Measurements from ENCODE around the gene LIPC.

The LIPC gene

DNA sequence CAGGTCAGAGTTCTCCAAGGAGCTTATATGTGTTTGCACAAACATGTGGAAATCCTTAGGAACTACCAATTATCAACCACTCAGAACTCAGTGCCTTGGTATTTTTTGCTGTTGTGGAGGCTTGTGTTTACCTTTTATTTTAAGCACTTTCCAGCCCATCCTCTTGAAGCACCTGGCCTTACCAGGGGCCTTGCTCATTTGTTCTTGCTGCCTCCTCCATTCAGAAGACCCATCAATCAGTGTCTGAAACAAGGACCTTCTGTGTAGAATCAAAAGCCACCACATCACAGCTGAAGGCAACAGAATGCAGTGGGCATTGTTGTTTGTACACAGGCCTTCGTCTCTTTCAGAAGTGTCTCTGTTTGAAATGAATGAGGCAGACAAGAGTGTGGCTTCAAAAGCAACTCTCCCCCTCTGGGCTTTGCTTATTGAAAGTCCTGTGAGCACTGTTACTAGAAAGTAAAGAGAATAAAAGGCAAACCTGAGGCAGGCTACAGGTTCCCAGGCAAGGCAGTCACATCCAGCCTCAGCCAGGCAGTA lies 24.5 kb upstream of the LIPC start:
- Histone ChIP-seq H3K36me3 (ENCODE audit: low read length) (no peaks in the 10 kb centered on the region), H3F3A (ENCODE audit: insufficient read depth) (no peaks in the 10 kb centered on the region), H2AFZ (ENCODE audit: low read depth, low read length, severe bottlenecking) (no peak overlapping the region), H3K79me2 (ENCODE audit: insufficient read depth, low read length) (no peaks in the 10 kb centered on the region), H3K27me3 (ENCODE audit: low read length) (no peaks in the 10 kb centered on the region), H3K9me2 (replicated peaks; ENCODE audit: insufficient read depth, low read length) (no peaks in the 10 kb centered on the region), H3K9ac (ENCODE audit: low read length) (no peak overlapping the region), H3K9me3 (ENCODE audit: insufficient read depth, low read length) (no peaks in the 10 kb centered on the region), H4K20me1 (ENCODE audit: low read depth, low read length) (no peaks in the 10 kb centered on the region), H3K27ac (ENCODE audit: low read depth, low read length) (no peak overlapping the region), H3K4me3 (ENCODE audit: insufficient read depth, low read length, poor library complexity, severe bottlenecking) (no peak overlapping the region), H3K4me2 (ENCODE audit: low read depth, low read length, poor library complexity, severe bottlenecking) (no peak overlapping the region)
- TF ChIP-seq EZH2phosphoT487 (conservative IDR thresholded peaks at IDR 0.05; ENCODE audit: low read length) = no peak
- TF ChIP-seq, protein P1, sequence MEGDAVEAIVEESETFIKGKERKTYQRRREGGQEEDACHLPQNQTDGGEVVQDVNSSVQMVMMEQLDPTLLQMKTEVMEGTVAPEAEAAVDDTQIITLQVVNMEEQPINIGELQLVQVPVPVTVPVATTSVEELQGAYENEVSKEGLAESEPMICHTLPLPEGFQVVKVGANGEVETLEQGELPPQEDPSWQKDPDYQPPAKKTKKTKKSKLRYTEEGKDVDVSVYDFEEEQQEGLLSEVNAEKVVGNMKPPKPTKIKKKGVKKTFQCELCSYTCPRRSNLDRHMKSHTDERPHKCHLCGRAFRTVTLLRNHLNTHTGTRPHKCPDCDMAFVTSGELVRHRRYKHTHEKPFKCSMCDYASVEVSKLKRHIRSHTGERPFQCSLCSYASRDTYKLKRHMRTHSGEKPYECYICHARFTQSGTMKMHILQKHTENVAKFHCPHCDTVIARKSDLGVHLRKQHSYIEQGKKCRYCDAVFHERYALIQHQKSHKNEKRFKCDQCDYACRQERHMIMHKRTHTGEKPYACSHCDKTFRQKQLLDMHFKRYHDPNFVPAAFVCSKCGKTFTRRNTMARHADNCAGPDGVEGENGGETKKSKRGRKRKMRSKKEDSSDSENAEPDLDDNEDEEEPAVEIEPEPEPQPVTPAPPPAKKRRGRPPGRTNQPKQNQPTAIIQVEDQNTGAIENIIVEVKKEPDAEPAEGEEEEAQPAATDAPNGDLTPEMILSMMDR (IDR thresholded peaks at IDR 0.05; ENCODE audit: insufficient read depth, low read length, poor library complexity, severe bottlenecking) = no peak

DNA sequence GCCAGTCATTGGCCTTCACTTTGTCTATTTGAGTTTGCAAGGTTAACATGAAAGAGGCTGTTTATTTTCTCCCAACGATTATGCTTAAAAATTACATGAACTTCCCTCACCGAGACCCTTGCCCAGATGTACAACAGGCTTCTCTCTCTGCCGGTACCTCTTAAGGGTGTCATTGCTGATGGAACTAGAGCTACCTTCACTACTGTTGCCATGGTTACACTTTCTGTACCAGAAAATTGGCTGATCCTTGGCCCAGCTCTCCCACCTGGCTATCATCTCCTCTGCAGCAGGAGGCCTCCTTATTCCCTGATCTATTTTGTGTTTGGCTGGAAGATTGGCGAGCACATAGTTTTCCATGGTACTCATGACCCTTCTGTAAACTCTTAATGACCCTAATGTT lies 24.0 kb upstream of the LIPC start:
- TF ChIP-seq, protein P1 (IDR thresholded peaks at IDR 0.05; ENCODE audit: insufficient read depth, low read length, poor library complexity, severe bottlenecking) = no peak
- TF ChIP-seq EZH2phosphoT487 (conservative IDR thresholded peaks at IDR 0.05; ENCODE audit: low read length) = no peak
- Histone ChIP-seq H3K79me2 (ENCODE audit: insufficient read depth, low read length) (no peaks in the 10 kb centered on the region), H3K27me3 (ENCODE audit: low read length) (no peaks in the 10 kb centered on the region), H3K9me2 (replicated peaks; ENCODE audit: insufficient read depth, low read length) (no peaks in the 10 kb centered on the region), H4K20me1 (ENCODE audit: low read depth, low read length) (no peaks in the 10 kb centered on the region), H3K4me3 (ENCODE audit: insufficient read depth, low read length, poor library complexity, severe bottlenecking) (no peak overlapping the region), H3K27ac (ENCODE audit: low read depth, low read length) (no peak overlapping the region), H3K9me3 (ENCODE audit: insufficient read depth, low read length) (no peaks in the 10 kb centered on the region), H3K9ac (ENCODE audit: low read length) (no peak overlapping the region), H3K36me3 (ENCODE audit: low read length) (no peaks in the 10 kb centered on the region), H3F3A (ENCODE audit: insufficient read depth) (no peaks in the 10 kb centered on the region), H3K4me2 (ENCODE audit: low read depth, low read length, poor library complexity, severe bottlenecking) (no peak overlapping the region), H2AFZ (ENCODE audit: low read depth, low read length, severe bottlenecking) (no peak overlapping the region)

DNA sequence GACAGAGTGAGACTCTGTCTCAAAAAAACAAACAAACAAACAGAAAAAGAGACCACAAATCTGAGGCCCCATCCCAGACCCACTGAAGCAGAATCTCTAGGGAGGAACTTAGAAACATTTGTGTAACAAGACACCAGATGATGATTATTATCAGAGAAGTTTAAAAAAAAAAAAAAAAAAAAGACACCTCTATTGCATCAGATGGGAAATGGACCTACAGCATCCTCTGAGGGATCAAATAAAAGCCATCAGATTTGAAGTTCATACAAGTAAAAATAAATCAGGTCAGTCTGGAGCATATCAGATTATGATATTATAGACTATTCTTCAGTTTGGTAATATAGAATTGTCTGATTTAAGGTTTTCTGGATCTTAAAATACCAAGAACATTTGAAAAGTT lies 21.9 kb upstream of the LIPC start:
- Histone ChIP-seq H3K27ac (ENCODE audit: low read depth, low read length) (no peak overlapping the region), H3F3A (ENCODE audit: insufficient read depth) (no peaks in the 10 kb centered on the region), H2AFZ (ENCODE audit: low read depth, low read length, severe bottlenecking) (no peak overlapping the region), H3K9me3 (ENCODE audit: insufficient read depth, low read length) (no peaks in the 10 kb centered on the region), H4K20me1 (ENCODE audit: low read depth, low read length) (no peaks in the 10 kb centered on the region), H3K79me2 (ENCODE audit: insufficient read depth, low read length) (no peaks in the 10 kb centered on the region), H3K4me3 (ENCODE audit: insufficient read depth, low read length, poor library complexity, severe bottlenecking) (no peak overlapping the region), H3K4me2 (ENCODE audit: low read depth, low read length, poor library complexity, severe bottlenecking) (no peak overlapping the region), H3K9ac (ENCODE audit: low read length) (no peak overlapping the region), H3K27me3 (ENCODE audit: low read length) (no peaks in the 10 kb centered on the region), H3K9me2 (replicated peaks; ENCODE audit: insufficient read depth, low read length) (no peaks in the 10 kb centered on the region), H3K36me3 (ENCODE audit: low read length) (no peaks in the 10 kb centered on the region)
- TF ChIP-seq, protein P1 (IDR thresholded peaks at IDR 0.05; ENCODE audit: insufficient read depth, low read length, poor library complexity, severe bottlenecking) = no peak
- no peak for TF ChIP-seq EZH2phosphoT487 (conservative IDR thresholded peaks at IDR 0.05; ENCODE audit: low read length)
